Natural killer cell treated with Interleukin-12 subunit alpha and Interleukin-12 subunit beta and Interleukin-15 and Interleukin-18, amount 100 ng/mL, for 72 hours (primary cell): ENCODE results near the gene MSH3. TPM values are rescaled to one million over a fixed set of nuclear protein-coding genes. Genes with fewer than 3 reads are reported as not detected.
A peak's percentile ranks its signal among the peaks of the same experiment; 100 is the strongest.
"Not testable (repeated sequence)": the region's sequence is repeated elsewhere in the genome, so short reads cannot be mapped to it uniquely, and the experiment has no call there.

Source experiments
- ATAC-seq, 2 donors: fragments of 150-1000 bp; cut with Tn5 transposase in 1 of 2; sonication (Bioruptor Pico), chemical (Tn5 transposase) in 1 of 2; 2 replicates each; pipeline ENCODE4 v1.10.0; 2021
- DNase-seq: peaks from one replicate; pipeline ENCODE4 v3.0.0; 2022; ENCODE audit warnings: low spot score
- H3K27ac Mint-ChIP-seq, 2 donors: 1 replicate in 1 of 2; 2 replicates in 1 of 2; pipeline ENCODE4 v1.8.0; 2022; ENCODE audit warnings: mixed read lengths in 2 of 2, mild to moderate bottlenecking in 1 of 2, moderate library complexity in 1 of 2
- H3K27me3 Mint-ChIP-seq, 2 donors: 1 replicate in 1 of 2; 2 replicates in 1 of 2; pipeline ENCODE4 v1.8.0; 2022; ENCODE audit warnings: mixed read lengths in 2 of 2
- H3K36me3 Mint-ChIP-seq: one replicate; pipeline ENCODE4 v1.8.0; 2022; ENCODE audit warnings: mixed read lengths
- H3K4me1 Mint-ChIP-seq, 2 donors: 1 replicate in 1 of 2; 2 replicates in 1 of 2; pipeline ENCODE4 v1.8.0; 2022; ENCODE audit warnings: low read depth in 2 of 2, mixed read lengths in 2 of 2, mild to moderate bottlenecking in 1 of 2
- H3K4me3 Mint-ChIP-seq: one replicate; pipeline ENCODE4 v1.8.0; 2022; ENCODE audit warnings: mixed read lengths
- H3K9me3 Mint-ChIP-seq: 2 replicates; pipeline ENCODE4 v1.8.0; 2022; ENCODE audit warnings: mixed read lengths
- total RNA-seq, 2 donors: library from RNA; stranded (reverse); gene quantifications; one replicate each; pipeline ENCODE4 v1.2.3, GENCODE V29; 2022

Gene MSH3
- total RNA-seq, 2 donors from 2014 or later = 13.7 to 25.9 TPM

DNA sequence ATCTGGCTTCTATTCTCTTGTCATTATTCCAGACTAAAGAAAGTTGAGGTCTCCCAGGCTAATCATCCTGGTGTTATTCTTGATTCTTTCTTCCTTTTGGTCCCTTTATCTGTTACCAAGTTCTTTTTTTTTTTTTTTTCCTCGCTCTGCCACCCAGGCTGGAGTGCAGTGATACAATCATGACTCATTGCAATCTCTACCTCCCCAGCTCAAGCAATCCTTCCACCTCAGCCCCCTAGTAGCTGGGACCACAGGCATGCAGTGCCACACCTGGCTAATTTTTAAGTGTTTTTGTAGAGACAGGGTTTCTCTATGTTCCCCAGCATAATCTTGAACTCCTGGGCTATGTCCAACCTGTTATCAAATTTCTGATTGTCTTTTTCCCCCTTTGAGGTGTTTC, 126.9 kb downstream of the MSH3 start:
- Mint-ChIP-seq H3K36me3 (peaks cover 5% of the 10 kb centered on the region), H3K4me3 (no peak overlapping the region), H3K9me3 (no peaks in the 10 kb centered on the region), H3K27me3 (no peaks in the 10 kb centered on the region), H3K27ac (no peak overlapping the region), H3K4me1 (peaks cover 15 to 28% of the 10 kb centered on the region in 2 donors)
- ATAC-seq (no peak), DNase-seq (no peak)

DNA sequence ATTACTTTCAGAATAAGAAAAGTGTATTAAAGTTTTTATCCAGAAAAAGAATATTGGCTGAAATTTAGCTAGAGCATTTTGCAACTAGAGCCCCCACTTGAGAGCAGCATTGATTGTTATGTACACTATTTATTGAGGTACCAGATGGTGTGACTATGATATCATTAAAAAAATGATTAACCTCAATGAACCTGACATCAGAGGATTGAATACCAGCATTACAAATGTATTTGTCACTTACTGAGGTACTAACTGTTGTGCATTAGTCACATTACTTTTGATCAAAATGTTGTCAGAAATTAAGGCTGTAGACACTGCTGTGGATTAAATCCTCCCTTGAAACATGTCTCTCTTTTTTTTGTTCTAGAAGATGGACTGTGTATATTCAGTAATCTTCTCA, 128.2 kb downstream of the MSH3 start:
- H3K9me3 Mint-ChIP-seq = no peaks in the 10 kb centered on the region
- H3K36me3 Mint-ChIP-seq = peaks cover 5% of the 10 kb centered on the region
- DNase-seq (no peak), ATAC-seq (no peak)
- H3K27me3 Mint-ChIP-seq = no peaks in the 10 kb centered on the region
- H3K27ac Mint-ChIP-seq = no peak overlapping the region
- H3K4me1 Mint-ChIP-seq = peaks cover 10 to 22% of the 10 kb centered on the region in 2 donors
- H3K4me3 Mint-ChIP-seq = no peak overlapping the region

DNA sequence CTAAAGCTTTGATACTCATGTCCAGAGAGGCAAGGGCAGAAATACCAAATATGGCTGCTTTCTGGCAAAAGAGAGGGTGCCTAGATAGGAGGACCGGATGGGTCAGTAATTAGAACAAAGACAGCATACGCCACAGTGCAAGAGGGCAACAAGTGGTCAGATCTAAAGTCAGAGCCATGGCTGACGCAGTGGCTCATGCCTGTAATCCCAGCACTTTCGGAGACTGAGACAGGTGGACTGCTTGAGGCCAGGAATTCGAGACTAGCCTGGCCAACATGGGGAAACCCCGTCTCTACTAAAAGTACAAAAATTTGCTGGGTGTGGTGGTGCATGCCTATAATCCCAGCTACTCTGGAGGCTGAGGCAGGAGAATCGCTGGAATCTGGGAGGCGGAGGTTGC, 129.3 kb downstream of the MSH3 start:
- not testable (repeated sequence) for H3K9me3 Mint-ChIP-seq, H3K27me3 Mint-ChIP-seq, H3K4me3 Mint-ChIP-seq, ATAC-seq, H3K27ac Mint-ChIP-seq, DNase-seq, H3K36me3 Mint-ChIP-seq
- peaks cover 0 to 16% of the 10 kb centered on the region in 2 donors for H3K4me1 Mint-ChIP-seq

DNA sequence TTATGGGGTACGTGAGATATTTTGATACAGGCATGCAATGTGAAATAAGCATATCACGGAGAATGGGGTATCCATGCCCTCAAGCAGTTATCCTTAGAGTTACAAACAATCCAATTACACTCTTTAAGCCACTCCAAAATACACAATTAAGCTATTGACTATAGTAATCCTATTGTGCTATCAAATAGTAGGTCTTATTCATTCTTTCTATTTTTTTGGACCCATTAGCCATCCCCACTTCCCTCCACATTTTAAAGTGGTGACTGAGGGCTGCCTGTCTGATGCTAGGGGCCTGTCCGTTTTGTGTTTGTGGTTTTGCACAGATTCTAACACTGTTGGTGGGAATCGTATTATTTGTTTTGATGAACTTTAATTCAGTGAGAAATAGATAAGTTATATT, 130.0 kb downstream of the MSH3 start:
- Mint-ChIP-seq H3K4me1 (peaks cover 0 to 16% of the 10 kb centered on the region in 2 donors), H3K27me3 (no peaks in the 10 kb centered on the region), H3K9me3 (no peaks in the 10 kb centered on the region), H3K4me3 (no peak overlapping the region), H3K36me3 (peaks cover 5% of the 10 kb centered on the region), H3K27ac (no peak overlapping the region)
- ATAC-seq (no peak), DNase-seq (no peak)

DNA sequence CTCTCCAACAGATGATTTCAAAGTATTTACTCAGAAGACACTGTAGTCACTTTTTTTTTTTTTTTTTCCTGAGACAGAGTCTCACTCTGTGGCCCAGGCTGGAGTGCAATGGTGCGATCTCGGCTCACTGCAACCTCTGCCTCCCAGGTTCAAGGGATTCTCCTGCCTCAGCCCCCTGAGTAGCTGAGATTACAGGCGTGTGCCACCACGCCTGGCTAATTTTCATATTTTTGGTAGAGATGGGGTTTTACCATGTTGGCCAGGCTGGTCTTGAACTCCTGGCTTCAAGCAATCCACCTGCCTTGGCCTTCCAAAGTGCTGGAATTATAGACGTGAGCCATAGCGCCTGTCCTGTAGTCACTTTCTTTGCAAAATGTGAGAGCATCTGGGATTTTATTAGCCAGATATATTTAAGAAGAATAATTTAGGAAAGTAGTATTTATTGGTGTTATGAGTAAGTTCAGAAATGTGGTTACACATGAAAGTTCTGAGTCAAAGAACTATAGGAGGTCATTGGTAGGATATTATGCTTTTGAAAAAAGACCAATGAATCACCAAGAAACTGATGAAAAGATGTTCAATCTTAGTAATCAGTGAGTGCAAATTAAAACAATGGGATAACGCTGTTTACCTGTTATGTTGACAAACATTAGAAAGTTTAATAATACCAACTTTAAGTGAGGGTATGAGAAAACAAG, 135.0 kb downstream of the MSH3 start:
- not testable (repeated sequence) for H3K27me3 Mint-ChIP-seq, H3K4me1 Mint-ChIP-seq, H3K27ac Mint-ChIP-seq, H3K36me3 Mint-ChIP-seq, DNase-seq, H3K4me3 Mint-ChIP-seq, H3K9me3 Mint-ChIP-seq
- ATAC-seq = peak in 1 of 2 donors; percentile 74

DNA sequence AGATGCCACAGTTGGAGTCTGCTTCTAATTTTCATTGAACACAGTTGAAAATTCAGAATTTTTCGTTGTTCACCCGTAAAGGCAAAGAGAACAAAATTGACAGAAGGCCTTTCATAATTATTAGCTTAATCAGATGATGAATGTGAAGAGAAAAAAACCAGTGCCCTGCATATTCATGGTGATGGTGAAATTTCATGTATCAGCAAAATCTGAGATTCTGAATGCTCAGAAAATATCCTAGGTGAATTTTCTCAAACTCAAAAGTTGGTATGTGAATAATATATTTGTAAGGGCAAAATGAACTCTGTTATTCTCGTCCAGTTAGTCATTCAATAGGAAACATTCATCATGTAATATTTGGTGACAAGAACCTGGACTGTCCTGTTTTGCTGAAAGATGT, 136.2 kb downstream of the MSH3 start:
- no peak for ATAC-seq
- H3K27me3 Mint-ChIP-seq = no peaks in the 10 kb centered on the region
- DNase-seq = no peak
- H3K36me3 Mint-ChIP-seq = no peaks in the 10 kb centered on the region
- no peak overlapping the region for H3K4me3 Mint-ChIP-seq
- H3K27ac Mint-ChIP-seq = no peak overlapping the region
- no peaks in the 10 kb centered on the region for H3K4me1 Mint-ChIP-seq
- H3K9me3 Mint-ChIP-seq = no peaks in the 10 kb centered on the region

DNA sequence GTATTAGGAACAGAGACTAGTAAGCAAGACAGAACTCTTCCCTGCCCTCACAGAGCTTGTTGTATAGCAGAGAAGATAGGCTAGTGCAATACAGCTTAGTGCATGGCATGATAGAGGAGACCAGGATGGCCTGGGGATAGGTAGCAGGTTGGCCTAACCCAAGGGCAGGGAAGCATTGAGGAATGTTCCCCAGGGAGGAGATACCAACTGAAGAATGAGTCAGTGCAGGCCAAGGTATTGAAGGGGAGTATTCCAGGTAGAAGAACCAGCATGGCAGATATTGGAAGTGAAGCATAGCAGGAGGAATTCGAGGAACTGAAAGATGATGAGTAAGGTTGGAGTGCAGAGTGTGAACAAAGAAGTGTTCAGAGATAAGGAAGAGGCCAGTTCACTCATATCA, 138.9 kb downstream of the MSH3 start:
- Mint-ChIP-seq H3K9me3 (no peaks in the 10 kb centered on the region), H3K4me1 (no peaks in the 10 kb centered on the region), H3K36me3 (peaks cover 7% of the 10 kb centered on the region), H3K4me3 (no peak overlapping the region), H3K27me3 (no peaks in the 10 kb centered on the region), H3K27ac (no peak overlapping the region)
- DNase-seq (no peak), ATAC-seq (no peak)

DNA sequence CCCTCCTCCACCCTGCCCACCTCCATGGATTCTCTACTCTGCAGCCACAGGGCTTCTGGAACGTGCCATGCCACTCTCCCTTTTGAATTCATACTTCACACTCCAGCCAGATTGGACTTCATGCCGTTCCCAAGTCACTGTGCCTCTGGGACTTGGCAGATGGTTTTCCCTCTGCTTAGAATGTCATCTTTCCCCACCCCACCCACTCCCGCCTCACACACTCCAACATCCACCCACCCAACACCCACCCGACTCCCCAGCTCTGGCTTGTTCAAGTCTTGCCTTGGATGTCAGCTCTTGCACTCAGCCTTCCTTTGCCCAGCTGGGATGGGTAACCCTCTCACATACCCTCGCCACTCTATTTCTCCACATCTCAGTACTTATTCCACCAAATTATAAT, 142.4 kb downstream of the MSH3 start:
- H3K27ac Mint-ChIP-seq = no peak overlapping the region
- H3K36me3 Mint-ChIP-seq = peaks cover 17% of the 10 kb centered on the region
- no peak overlapping the region for H3K4me3 Mint-ChIP-seq
- DNase-seq (no peak), ATAC-seq (no peak)
- peaks cover 0 to 3% of the 10 kb centered on the region in 2 donors for H3K4me1 Mint-ChIP-seq
- no peaks in the 10 kb centered on the region for H3K9me3 Mint-ChIP-seq
- H3K27me3 Mint-ChIP-seq = no peaks in the 10 kb centered on the region

DNA sequence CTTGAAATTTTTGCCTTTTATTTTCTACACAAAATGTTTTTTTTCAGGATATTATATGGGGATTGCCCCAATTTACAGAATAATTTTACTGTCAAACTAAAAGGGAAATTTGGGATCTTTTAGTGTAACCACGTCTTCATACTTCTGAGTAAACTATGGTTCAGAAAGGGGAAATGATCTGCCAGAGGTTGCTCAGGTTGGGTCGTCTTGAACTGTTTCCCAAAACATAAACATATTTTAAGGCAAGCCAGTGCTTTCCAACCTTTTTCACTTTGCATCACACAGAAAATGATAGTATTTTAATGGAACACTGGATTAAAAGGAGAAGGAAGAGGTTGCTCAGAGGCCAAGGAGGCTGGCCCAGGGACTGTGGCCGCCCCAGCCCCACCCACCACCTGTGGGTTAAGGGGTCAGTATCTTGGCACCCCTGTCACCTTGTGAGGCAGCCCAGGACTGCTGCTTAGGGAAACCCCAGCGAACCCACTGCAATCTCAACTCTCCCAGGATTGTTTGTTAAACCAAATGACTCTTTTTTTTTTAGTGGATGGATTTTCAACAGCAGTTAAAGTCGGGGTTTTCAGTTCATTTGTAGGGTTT, 143.1 kb downstream of the MSH3 start:
- no peak for DNase-seq
- Mint-ChIP-seq H3K36me3 (peaks cover 18% of the 10 kb centered on the region), H3K27ac (no peak overlapping the region), H3K9me3 (peaks cover under 1% of the 10 kb centered on the region), H3K4me1 (peaks cover 0 to 3% of the 10 kb centered on the region in 2 donors), H3K27me3 (no peaks in the 10 kb centered on the region), H3K4me3 (no peak overlapping the region)
- no peak for ATAC-seq

DNA sequence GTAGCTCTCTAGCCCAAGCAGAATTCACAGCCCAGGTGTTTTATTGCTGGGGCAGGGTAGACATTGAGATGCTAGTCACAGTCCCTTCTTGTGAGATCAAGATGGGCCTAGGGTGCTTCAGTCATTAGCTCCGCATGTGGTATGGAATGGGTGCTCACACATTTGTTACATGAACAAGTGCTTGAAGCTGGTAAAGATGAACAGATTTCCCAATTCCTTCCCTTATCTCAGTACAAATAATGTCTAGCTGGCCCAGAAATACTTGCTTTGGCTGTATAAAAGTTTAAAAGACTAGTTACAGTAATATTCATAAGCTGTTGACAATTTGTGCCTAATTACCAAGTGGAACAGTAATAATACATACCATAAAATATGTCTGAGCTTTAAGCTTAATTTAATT, 143.7 kb downstream of the MSH3 start:
- H3K27me3 Mint-ChIP-seq = no peaks in the 10 kb centered on the region

DNA sequence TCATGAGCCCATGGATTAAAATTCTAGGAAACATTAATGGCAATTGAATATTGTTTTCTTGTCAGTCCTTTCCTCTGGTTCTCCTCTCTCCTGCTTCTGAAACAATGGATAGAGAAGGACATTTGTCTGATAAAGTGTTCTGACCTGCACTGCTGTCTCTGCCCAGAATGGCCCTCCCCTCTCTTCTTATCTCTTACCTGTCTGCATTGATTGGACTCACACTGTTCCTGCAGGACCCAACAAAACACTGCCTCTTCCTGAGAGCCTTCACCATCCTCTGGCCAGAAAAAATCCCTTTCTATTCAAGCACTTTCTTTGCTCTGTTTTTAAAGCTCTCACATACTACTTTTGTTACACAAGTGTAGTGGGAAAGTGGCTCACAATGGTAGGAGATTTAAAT, 144.2 kb downstream of the MSH3 start:
- H3K27ac Mint-ChIP-seq = no peak overlapping the region

More for the DNA sequence above, 143.7 kb downstream of the MSH3 start:
- Mint-ChIP-seq H3K4me1 (peaks cover 3 to 6% of the 10 kb centered on the region in 2 donors), H3K9me3 (peaks cover 3% of the 10 kb centered on the region), H3K27ac (no peak overlapping the region), H3K36me3 (peaks cover 25% of the 10 kb centered on the region), H3K4me3 (no peak overlapping the region)
- ATAC-seq = no peak
- no peak for DNase-seq

DNA sequence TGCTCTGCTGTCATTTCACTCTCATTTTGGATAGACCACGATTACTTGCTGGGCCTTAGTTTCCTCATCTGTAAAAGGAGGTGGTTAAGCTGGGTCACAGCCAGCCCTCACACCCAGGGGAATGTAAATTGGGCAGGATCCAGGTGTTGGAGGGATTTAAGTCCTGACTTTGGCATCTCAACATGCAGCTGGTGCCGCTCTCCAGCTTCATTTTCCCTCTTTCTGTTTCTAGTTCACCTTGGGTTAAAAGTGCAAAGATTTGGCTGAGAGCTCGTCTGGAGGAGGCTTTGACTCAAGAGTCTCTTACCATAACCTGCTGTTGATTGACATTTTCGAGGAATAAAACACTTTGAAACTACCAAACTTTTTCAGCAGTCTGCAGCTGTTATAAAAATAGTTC, 144.6 kb downstream of the MSH3 start:
- no peak overlapping the region for H3K4me3 Mint-ChIP-seq
- no peak for ATAC-seq
- H3K4me1 Mint-ChIP-seq = peaks cover 3 to 7% of the 10 kb centered on the region in 2 donors
- peaks cover 32% of the 10 kb centered on the region for H3K36me3 Mint-ChIP-seq
- no peak overlapping the region for H3K27ac Mint-ChIP-seq
- no peak for DNase-seq
- H3K27me3 Mint-ChIP-seq = no peaks in the 10 kb centered on the region
- H3K9me3 Mint-ChIP-seq = peaks cover 3% of the 10 kb centered on the region

More for the DNA sequence above, 144.2 kb downstream of the MSH3 start:
- Mint-ChIP-seq H3K36me3 (peaks cover 29% of the 10 kb centered on the region), H3K9me3 (peaks cover 3% of the 10 kb centered on the region), H3K27me3 (no peaks in the 10 kb centered on the region), H3K4me3 (no peak overlapping the region), H3K4me1 (peaks cover 3 to 7% of the 10 kb centered on the region in 2 donors)
- ATAC-seq (no peak), DNase-seq (no peak)

DNA sequence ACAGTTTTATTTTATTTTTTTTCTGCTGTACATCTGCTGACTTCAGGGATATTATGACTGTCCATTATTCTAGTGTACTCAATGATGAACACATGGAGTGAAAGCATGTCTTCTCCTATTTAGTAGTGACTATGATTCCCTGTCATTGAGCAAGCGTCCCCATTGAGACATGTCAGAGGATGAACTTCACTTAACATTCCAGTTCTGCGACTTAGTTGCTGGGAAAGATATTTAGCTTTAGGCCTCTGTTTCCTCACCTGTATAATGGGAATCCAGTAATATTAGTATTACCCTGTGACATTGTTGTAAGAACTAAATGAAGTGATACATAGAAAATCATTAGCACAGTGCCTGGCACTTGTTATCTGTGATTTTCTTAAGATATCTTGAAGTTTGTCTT, 145.1 kb downstream of the MSH3 start:
- no peaks in the 10 kb centered on the region for H3K27me3 Mint-ChIP-seq
- peaks cover 3% of the 10 kb centered on the region for H3K9me3 Mint-ChIP-seq
- no peak overlapping the region for H3K4me3 Mint-ChIP-seq
- peaks cover 3 to 7% of the 10 kb centered on the region in 2 donors for H3K4me1 Mint-ChIP-seq
- DNase-seq = no peak
- H3K27ac Mint-ChIP-seq = no peak overlapping the region
- peaks cover 36% of the 10 kb centered on the region for H3K36me3 Mint-ChIP-seq
- ATAC-seq = no peak

DNA sequence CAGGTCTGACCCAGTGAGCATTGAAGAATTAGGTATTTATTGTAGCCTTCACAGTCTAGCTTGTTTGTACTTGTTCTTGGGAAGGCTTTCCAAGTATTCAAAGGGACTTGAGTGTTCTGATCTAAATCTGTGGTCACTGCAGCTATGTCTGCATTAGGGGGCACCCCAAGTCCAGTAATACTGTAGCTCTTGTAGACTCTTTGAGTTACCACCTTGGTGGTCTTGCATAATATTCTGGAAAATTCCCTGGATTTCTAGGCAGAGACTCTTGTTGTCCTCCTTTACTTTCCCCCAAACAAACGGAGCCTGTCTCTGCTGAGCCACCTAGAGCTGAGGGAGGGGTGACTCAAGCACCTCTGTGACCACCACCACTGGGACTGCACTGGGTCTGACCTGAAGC, 149.9 kb downstream of the MSH3 start:
- peaks cover 0 to 13% of the 10 kb centered on the region in 2 donors for H3K4me1 Mint-ChIP-seq
- peak in 1 of 2 donors; percentile 24 for ATAC-seq

More for the DNA sequence above, 149.9 kb downstream of the MSH3 start:
- H3K27ac Mint-ChIP-seq = no peak overlapping the region
- peaks cover 26% of the 10 kb centered on the region for H3K36me3 Mint-ChIP-seq
- H3K9me3 Mint-ChIP-seq = peaks cover 3% of the 10 kb centered on the region
- H3K27me3 Mint-ChIP-seq = no peaks in the 10 kb centered on the region
- DNase-seq = no peak
- no peak overlapping the region for H3K4me3 Mint-ChIP-seq
